ENCODE results near the gene SLC16A3. TPM values are rescaled to one million over a fixed set of nuclear protein-coding genes. Genes with fewer than 3 reads are reported as not detected.

The SLC16A3 gene
- total and polyA plus RNA-seq, 2 of the 8 experiments (the other 6 are each of a cell fraction or from before 2014, with no cell fraction given) = 3.8 to 8.7 TPM

DNA sequence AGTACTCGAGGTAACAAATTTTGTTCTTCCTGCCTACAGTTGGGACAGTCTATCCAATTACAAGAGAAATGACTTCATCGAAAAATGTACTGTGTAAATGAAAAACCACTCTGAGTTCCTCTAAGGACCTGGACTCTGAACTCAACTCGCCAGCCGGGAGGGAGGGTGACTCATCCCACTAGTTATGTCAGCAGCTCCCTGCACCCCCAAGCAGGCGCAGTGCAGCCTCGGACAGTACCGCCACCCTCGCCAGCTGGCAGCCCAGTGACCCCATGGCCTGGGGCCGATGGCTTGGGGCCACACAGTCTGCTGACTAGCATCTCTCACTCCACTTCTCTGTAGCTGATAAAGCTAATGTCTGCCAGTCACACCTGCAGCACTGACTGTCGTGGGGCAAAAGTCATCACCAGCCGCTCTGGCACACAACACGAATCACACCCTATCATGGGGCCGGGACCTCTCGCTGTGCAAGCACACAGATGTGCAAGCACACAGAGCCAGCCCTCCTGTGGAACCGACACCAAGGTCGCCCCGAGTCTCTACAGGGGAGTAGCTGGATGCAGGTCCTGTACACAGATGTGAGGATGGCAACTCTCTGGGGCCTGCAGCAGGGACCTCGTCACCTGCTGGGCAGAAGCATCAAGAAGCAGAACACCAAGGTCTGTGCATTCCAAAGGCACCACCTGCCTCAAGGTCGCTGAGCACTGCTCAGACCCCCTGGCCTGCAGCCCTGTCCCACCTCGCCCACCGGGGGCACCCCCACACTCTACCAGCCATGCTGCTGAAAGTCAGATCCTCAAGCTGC lies 38.9 kb downstream of the SLC16A3 start:
- no peaks in the 10 kb centered on the region for H3K9me3 ChIP-seq (ENCODE audit: insufficient read depth in 2 of 2, low read depth in 1 of 2, low read length in 1 of 2)
- no peak overlapping the region for H3K4me2 ChIP-seq (ENCODE audit: insufficient read depth in 1 of 2, low read depth in 2 of 2, low read length in 2 of 2)
- H2AFZ ChIP-seq (ENCODE audit: low read length) = no peak overlapping the region
- H2BK12ac ChIP-seq (ENCODE audit: low read depth, low read length) = no peak overlapping the region
- no peak overlapping the region for H3K56ac ChIP-seq (replicated peaks; ENCODE audit: insufficient read length, low read depth, low read length)
- no peaks in the 10 kb centered on the region for H3K27me3 ChIP-seq (replicated peaks in 1 of 4; ENCODE audit: control insufficient read depth in 3 of 4, extremely low read depth in 1 of 4, insufficient read depth in 3 of 4, low read length in 3 of 4)
- H3K4me3 ChIP-seq (ENCODE audit: extremely low read depth in 1 of 4, insufficient read depth in 2 of 4, low read depth in 3 of 4, low read length in 4 of 4) = no peak overlapping the region
- ChIA-PET CTCF (ENCODE audit: partially characterized antibody) (interaction anchor here (1.8 kb wide), 2 partner anchors 25 to 33 kb away, joined by 4 to 8 read pairs; no protein-coding TSS in a partner anchor), POLR2A (ENCODE audit: partially characterized antibody) (interaction anchor here (0.8 to 2.1 kb wide), 4 partner anchors 13 to 30 kb away, joined by 4 to 6 read pairs (median 6); no protein-coding TSS in a partner anchor)
- H3K4me1 ChIP-seq (replicated peaks in 1 of 4; ENCODE audit: control insufficient read depth in 3 of 4, insufficient read depth in 4 of 4, low read length in 3 of 4) = peaks cover 0 to 24% (median 6%) of the 10 kb centered on the region in 4 experiments; a peak in 6 of 7 replicates
- no peak overlapping the region for H2AK5ac ChIP-seq (ENCODE audit: low read depth, low read length)
- H3K23me2 ChIP-seq (ENCODE audit: low read depth, low read length) = peaks cover 4% of the 10 kb centered on the region
- no peak overlapping the region for H3K23ac ChIP-seq (ENCODE audit: insufficient read length)
- peaks cover 42% of the 10 kb centered on the region for H3K79me1 ChIP-seq (ENCODE audit: low read depth, low read length)
- 89% methylated on average over 21 of the region's 21 CpGs; no CpG with 5 or more reads in 1 of the 2 experiments for WGBS, 2 experiments (ENCODE audit: extremely low coverage in 1 of 2, insufficient coverage in 1 of 2, insufficient read length in 1 of 2, insufficient replicate concordance in 2 of 2, low coverage in 1 of 2, low lambda C conversion rate in 2 of 2, missing lambda C conversion rate in 1 of 2)
- H3K79me2 ChIP-seq (ENCODE audit: control insufficient read depth in 1 of 2, insufficient read depth in 2 of 2, low read length in 2 of 2) = peaks cover 55 to 94% of the 10 kb centered on the region in 2 experiments
- no peak overlapping the region for H3K18ac ChIP-seq (ENCODE audit: extremely low read depth, low read length)
- H4K8ac ChIP-seq (ENCODE audit: extremely low read depth, insufficient read depth, low read length) = no peak overlapping the region
- no peak overlapping the region for H3K14ac ChIP-seq (ENCODE audit: insufficient read length)
- H3K36me3 ChIP-seq (ENCODE audit: control insufficient read depth in 2 of 4, insufficient read depth in 4 of 4, low read length in 3 of 4) = peaks cover 24 to 60% (median 32%) of the 10 kb centered on the region in 4 experiments
- H2BK20ac ChIP-seq (ENCODE audit: low read length) = no peak overlapping the region
- no peak overlapping the region for H3K9ac ChIP-seq (replicated peaks in 1 of 4; ENCODE audit: extremely low read depth in 1 of 4, low read depth in 3 of 4, low read length in 3 of 4)
- no peak overlapping the region for H4K5ac ChIP-seq (ENCODE audit: insufficient read length, low read depth, low read length)
- TF ChIP-seq CTCF (IDR thresholded peaks at IDR 0.05; ENCODE audit: control extremely low read depth in 1 of 3, insufficient read depth in 1 of 3, low read depth in 1 of 3, low read length in 3 of 3) (peak in 2 of 3 experiments; percentile 15 to 23; a peak in 3 of 4 replicates), KDM1A (IDR thresholded peaks at IDR 0.05; ENCODE audit: borderline replicate concordance, low read length) (no peak), POLR2A (IDR thresholded peaks at IDR 0.05; ENCODE audit: control extremely low read depth in 1 of 2, low read depth in 2 of 2, low read length in 2 of 2) (0 out of 3 replicates have a peak, but pooled peaks of 1 of the 2 experiments have one; percentile 15)
- TF ChIP-seq, protein P1, sequence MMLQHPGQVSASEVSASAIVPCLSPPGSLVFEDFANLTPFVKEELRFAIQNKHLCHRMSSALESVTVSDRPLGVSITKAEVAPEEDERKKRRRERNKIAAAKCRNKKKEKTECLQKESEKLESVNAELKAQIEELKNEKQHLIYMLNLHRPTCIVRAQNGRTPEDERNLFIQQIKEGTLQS (IDR thresholded peaks at IDR 0.05; ENCODE audit: insufficient read depth, low read depth, low read length) = no peak
- no peak overlapping the region for H4K91ac ChIP-seq (replicated peaks; ENCODE audit: insufficient read length, low read length)
- no peak overlapping the region for H3K27ac ChIP-seq (ENCODE audit: low read depth, low read length)
- no peak for FAIRE-seq
- no peak overlapping the region for H3K4ac ChIP-seq (replicated peaks; ENCODE audit: insufficient read length, low read depth, low read length)
- H2BK5ac ChIP-seq (ENCODE audit: low read depth, low read length) = 0 out of 2 replicates have a peak overlapping the region, but pooled peaks have one; percentile 24
- no peak overlapping the region for H2BK120ac ChIP-seq (replicated peaks; ENCODE audit: low read depth, low read length)
- H4K20me1 ChIP-seq (replicated peaks in 1 of 2; ENCODE audit: control insufficient read depth in 1 of 2, insufficient read depth in 2 of 2, low read length in 2 of 2) = peaks cover 59 to 67% of the 10 kb centered on the region in 2 experiments
- H2BK15ac ChIP-seq (ENCODE audit: low read length) = no peak overlapping the region
- no peak for DNase-seq (ENCODE audit: low read depth in 1 of 2, low spot score in 2 of 2)

Measured in H1 (cell line).